Mesendoderm (in vitro differentiated cells): Measurements from ENCODE around the gene PPM1D.

Source experiments
- DNase-seq: peaks from one replicate; pipeline ENCODE4 v3.0.0; 2013
- H2AK5ac ChIP-seq: 2 replicates; pipeline ENCODE4 v1.6.1; 2013; ENCODE audit warnings: low read length, inconsistent platforms
- H2BK120ac ChIP-seq: 2 replicates; pipeline ENCODE4 v1.6.1; 2013; ENCODE audit warnings: low read depth, mild to moderate bottlenecking, low read length, moderate library complexity, mixed read lengths
- H2BK15ac ChIP-seq: replicated peaks from 2 replicates; pipeline ENCODE4 v1.6.1; 2013; ENCODE audit warnings: low read depth, mild to moderate bottlenecking, moderate library complexity
- H2BK5ac ChIP-seq: 2 replicates; pipeline ENCODE4 v1.6.1; 2013; ENCODE audit warnings: low read length, inconsistent platforms
- H3K18ac ChIP-seq: 2 replicates; pipeline ENCODE4 v1.6.1; 2013; ENCODE audit warnings: mild to moderate bottlenecking, low read length, mixed read lengths
- H3K23ac ChIP-seq: one replicate; pipeline ENCODE4 v1.6.1; 2013; ENCODE audit warnings: low read length
- H3K27ac ChIP-seq: 2 replicates; pipeline ENCODE4 v1.5.1; 2013; ENCODE audit warnings: low read depth, mild to moderate bottlenecking, inconsistent platforms, low read length, moderate library complexity
- H3K27me3 ChIP-seq: 2 replicates; pipeline ENCODE4 v1.6.1; 2013; ENCODE audit warnings: low read length, control low read depth, mild to moderate bottlenecking, inconsistent platforms; ENCODE audit not compliant: insufficient read depth, poor library complexity
- H3K36me3 ChIP-seq: 2 replicates; pipeline ENCODE4 v1.6.1; 2013; ENCODE audit warnings: low read length, inconsistent platforms; ENCODE audit not compliant: control insufficient read depth, insufficient read depth
- H3K4ac ChIP-seq: one replicate; pipeline ENCODE4 v1.6.1; 2013; ENCODE audit warnings: low read depth, mild to moderate bottlenecking, low read length, moderate library complexity
- H3K4me1 ChIP-seq: 2 replicates; pipeline ENCODE4 v1.6.1; 2013; ENCODE audit warnings: low read depth, low read length, inconsistent platforms; ENCODE audit not compliant: control insufficient read depth
- H3K4me2 ChIP-seq: 2 replicates; pipeline ENCODE4 v1.6.1; 2013; ENCODE audit warnings: low read length
- H3K4me3 ChIP-seq: 2 replicates; pipeline ENCODE4 v1.5.1; 2013; ENCODE audit warnings: mild to moderate bottlenecking, low read length
- H3K56ac ChIP-seq: one replicate; pipeline ENCODE4 v1.6.1; 2013; ENCODE audit warnings: low read length
- H3K79me1 ChIP-seq: 2 replicates; pipeline ENCODE4 v1.6.1; 2013; ENCODE audit warnings: low read length, inconsistent platforms
- H3K79me2 ChIP-seq: 2 replicates; pipeline ENCODE4 v1.6.1; 2013; ENCODE audit warnings: mild to moderate bottlenecking, low read length; ENCODE audit not compliant: control insufficient read depth, insufficient read depth
- H3K9ac ChIP-seq: 2 replicates; pipeline ENCODE4 v1.6.1; 2013; ENCODE audit warnings: low read length, inconsistent platforms
- H4K5ac ChIP-seq: one replicate; pipeline ENCODE4 v1.6.1; 2013; ENCODE audit warnings: low read length
- H4K8ac ChIP-seq: one replicate; pipeline ENCODE4 v1.6.1; 2013; ENCODE audit warnings: low read depth, mild to moderate bottlenecking, control low read depth, low read length, moderate library complexity
- WGBS: extraction: QIAGEN DNeasy Blood & Tissue Kit; methylation state at CpG from one replicate; pipeline ENCODE4 v1.1.7; 2013; ENCODE audit warnings: low lambda C conversion rate, missing lambda C conversion rate; ENCODE audit not compliant: insufficient coverage; ENCODE audit errors: extremely low coverage; 5-methylcytosine and 5-hydroxymethylcytosine counted together

The PPM1D gene

GRCh38 chr17:60559659-60559994, 40.4 kb upstream of the PPM1D start:
- Histone ChIP-seq H2BK120ac (no peak overlapping the region), H4K5ac (no peak overlapping the region), H3K18ac (no peak overlapping the region), H3K23ac (no peak overlapping the region), H3K4me3 (no peak overlapping the region), H3K79me2 (no peaks in the 10 kb centered on the region), H2BK15ac (no peak overlapping the region), H3K27ac (no peak overlapping the region), H3K27me3 (no peaks in the 10 kb centered on the region), H3K79me1 (no peaks in the 10 kb centered on the region), H3K9ac (no peak overlapping the region), H3K36me3 (no peaks in the 10 kb centered on the region), H2AK5ac (no peak overlapping the region), H3K4me2 (no peak overlapping the region), H3K4me1 (no peaks in the 10 kb centered on the region), H2BK5ac (no peak overlapping the region), H4K8ac (no peak overlapping the region), H3K4ac (no peak overlapping the region), H3K56ac (no peak overlapping the region)
- DNase-seq: no peak
- no CpG with 5 or more reads among the region's 8 CpGs for WGBS

- Histone ChIP-seq H3K56ac (no peak overlapping the region), H3K4ac (no peak overlapping the region), H3K4me1 (no peaks in the 10 kb centered on the region), H3K79me1 (no peaks in the 10 kb centered on the region), H3K23ac (no peak overlapping the region), H3K4me2 (no peak overlapping the region), H3K27me3 (no peaks in the 10 kb centered on the region), H3K36me3 (no peaks in the 10 kb centered on the region), H4K8ac (no peak overlapping the region), H4K5ac (no peak overlapping the region), H2AK5ac (no peak overlapping the region), H3K79me2 (no peaks in the 10 kb centered on the region), H3K4me3 (no peak overlapping the region), H2BK15ac (no peak overlapping the region), H3K18ac (no peak overlapping the region), H2BK120ac (no peak overlapping the region), H3K9ac (no peak overlapping the region), H2BK5ac (no peak overlapping the region), H3K27ac (no peak overlapping the region)
- DNase-seq: no peak
- no CpG with 5 or more reads among the region's 26 CpGs for WGBS
Measured at GRCh38 chr17:60559995-60560859, 39.8 kb upstream of the PPM1D start.

GRCh38 chr17:60560860-60561257, 39.1 kb upstream of the PPM1D start:
- Histone ChIP-seq H2BK5ac (no peak overlapping the region), H3K79me1 (no peaks in the 10 kb centered on the region), H3K79me2 (no peaks in the 10 kb centered on the region), H4K5ac (no peak overlapping the region), H3K4me1 (no peaks in the 10 kb centered on the region), H3K4ac (no peak overlapping the region), H3K4me3 (no peak overlapping the region), H3K4me2 (no peak overlapping the region), H2BK120ac (no peak overlapping the region), H3K56ac (no peak overlapping the region), H2AK5ac (no peak overlapping the region), H3K18ac (no peak overlapping the region), H3K23ac (no peak overlapping the region), H3K27ac (no peak overlapping the region), H3K27me3 (no peaks in the 10 kb centered on the region), H2BK15ac (no peak overlapping the region), H3K9ac (no peak overlapping the region), H3K36me3 (no peaks in the 10 kb centered on the region), H4K8ac (no peak overlapping the region)
- no peak for DNase-seq
- no CpG with 5 or more reads among the region's 11 CpGs for WGBS

GRCh38 chr17:60562421-60562820, 37.6 kb upstream of the PPM1D start:
- no peak overlapping the region for H2BK5ac ChIP-seq
- H3K27ac ChIP-seq: no peak overlapping the region
- H4K5ac ChIP-seq: no peak overlapping the region
- no peak overlapping the region for H3K9ac ChIP-seq
- H3K79me1 ChIP-seq: no peaks in the 10 kb centered on the region
- no peak for DNase-seq
- no peak overlapping the region for H3K4me2 ChIP-seq
- H4K8ac ChIP-seq: no peak overlapping the region
- no peaks in the 10 kb centered on the region for H3K36me3 ChIP-seq
- no peak overlapping the region for H3K4ac ChIP-seq
- no peak overlapping the region for H2BK120ac ChIP-seq
- no peak overlapping the region for H3K4me3 ChIP-seq
- no peak overlapping the region for H3K18ac ChIP-seq
- H2BK15ac ChIP-seq: no peak overlapping the region
- no peak overlapping the region for H2AK5ac ChIP-seq
- no peaks in the 10 kb centered on the region for H3K4me1 ChIP-seq
- no CpG with 5 or more reads among the region's 3 CpGs for WGBS
- no peak overlapping the region for H3K56ac ChIP-seq
- no peaks in the 10 kb centered on the region for H3K79me2 ChIP-seq
- no peak overlapping the region for H3K23ac ChIP-seq
- no peaks in the 10 kb centered on the region for H3K27me3 ChIP-seq

- WGBS: no CpG with 5 or more reads among the region's 2 CpGs
- no peak for DNase-seq
- Histone ChIP-seq H3K18ac (no peak overlapping the region), H2BK120ac (no peak overlapping the region), H2BK15ac (no peak overlapping the region), H2BK5ac (no peak overlapping the region), H2AK5ac (no peak overlapping the region), H3K4ac (no peak overlapping the region), H4K5ac (no peak overlapping the region), H3K79me2 (no peaks in the 10 kb centered on the region), H3K23ac (no peak overlapping the region), H3K79me1 (no peaks in the 10 kb centered on the region), H3K9ac (no peak overlapping the region), H3K36me3 (no peaks in the 10 kb centered on the region), H3K4me3 (no peak overlapping the region), H4K8ac (no peak overlapping the region), H3K27ac (no peak overlapping the region), H3K4me2 (no peak overlapping the region), H3K27me3 (no peaks in the 10 kb centered on the region), H3K4me1 (no peaks in the 10 kb centered on the region), H3K56ac (no peak overlapping the region)
Measured at GRCh38 chr17:60563743-60564142, 36.2 kb upstream of the PPM1D start.

- no peak overlapping the region for H2BK120ac ChIP-seq
- no peak overlapping the region for H3K23ac ChIP-seq
- H3K36me3 ChIP-seq: no peaks in the 10 kb centered on the region
- H2AK5ac ChIP-seq: no peak overlapping the region
- no peaks in the 10 kb centered on the region for H3K27me3 ChIP-seq
- H3K79me1 ChIP-seq: no peaks in the 10 kb centered on the region
- H3K56ac ChIP-seq: no peak overlapping the region
- H3K4ac ChIP-seq: no peak overlapping the region
- no peak overlapping the region for H2BK5ac ChIP-seq
- no peak overlapping the region for H3K18ac ChIP-seq
- no peak for DNase-seq
- no peaks in the 10 kb centered on the region for H3K79me2 ChIP-seq
- H3K9ac ChIP-seq: no peak overlapping the region
- no peak overlapping the region for H4K5ac ChIP-seq
- H2BK15ac ChIP-seq: no peak overlapping the region
- H3K27ac ChIP-seq: no peak overlapping the region
- no peaks in the 10 kb centered on the region for H3K4me1 ChIP-seq
- no peak overlapping the region for H3K4me3 ChIP-seq
- no peak overlapping the region for H4K8ac ChIP-seq
- no peak overlapping the region for H3K4me2 ChIP-seq
- no CpG with 5 or more reads among the region's 6 CpGs for WGBS
Measured at GRCh38 chr17:60565233-60565632, 34.8 kb upstream of the PPM1D start.
